Measurements from ENCODE around the gene CCSAP.

Gene CCSAP

GRCh38 chr1:229285440-229285839, 57.4 kb downstream of the CCSAP start:
- no peak for DNase-seq

GRCh38 chr1:229284887-229285286, 58.0 kb downstream of the CCSAP start:
- DNase-seq: no peak

- DNase-seq: no peak
Observed at GRCh38 chr1:229283183-229283611, 59.6 kb downstream of the CCSAP start.

- DNase-seq: no peak
Observed at GRCh38 chr1:229282295-229282823, 60.5 kb downstream of the CCSAP start.

- DNase-seq: no peak
Observed at GRCh38 chr1:229281339-229281926, 61.4 kb downstream of the CCSAP start.

GRCh38 chr1:229280921-229281320, 61.9 kb downstream of the CCSAP start:
- DNase-seq: no peak

GRCh38 chr1:229280037-229280828, 62.6 kb downstream of the CCSAP start:
- no peak for DNase-seq

GRCh38 chr1:229279242-229279641, 63.6 kb downstream of the CCSAP start:
- no peak for DNase-seq

- no peak for DNase-seq
Observed at GRCh38 chr1:229278120-229278741, 64.6 kb downstream of the CCSAP start.

- no peak for DNase-seq
Observed at GRCh38 chr1:229275005-229275404, 67.8 kb downstream of the CCSAP start.

GRCh38 chr1:229273507-229274232, 69.2 kb downstream of the CCSAP start:
- no peak for DNase-seq

GRCh38 chr1:229272164-229273158, 70.4 kb downstream of the CCSAP start:
- DNase-seq: no peak

- DNase-seq: peak; percentile 36
Observed at GRCh38 chr1:229271448-229272159, 71.2 kb downstream of the CCSAP start.

All from NCI-H345 (cell line).